Activated CD8-positive, alpha-beta memory T cell treated with anti-CD3 and anti-CD28 coated beads, Interleukin-2, amount 50 U/mL, for 48 hours (primary cell): Measurements from ENCODE around the gene BST2.

Source experiments
- DNase-seq: peaks from one replicate; pipeline ENCODE4 v3.0.0-alpha.2; 2020

Gene BST2

GRCh38 chr19:17405250-17406045 lies at the start of gene BST2:
BST2 (minus strand) TSS chr19:17405630; CDS start chr19:17405575, 55 bp downstream.
- peak; percentile 76 for DNase-seq

- DNase-seq = no peak
Observed at GRCh38 chr19:17454576-17455071, 49.2 kb upstream of the BST2 start.

GRCh38 chr19:17451820-17452219 lies 46.4 kb upstream of the BST2 start:
- no peak for DNase-seq

- no peak for DNase-seq
Observed at GRCh38 chr19:17450264-17451075, 45.0 kb upstream of the BST2 start.

- DNase-seq = peak; percentile 80
Observed at GRCh38 chr19:17448131-17448967, 42.9 kb upstream of the BST2 start, which contains the start of gene TMEM221. TMEM221 (minus strand) TSS chr19:17448668; CDS start chr19:17448462, 206 bp downstream.

- no peak for DNase-seq
Observed at GRCh38 chr19:17447704-17448130, 42.3 kb upstream of the BST2 start.

GRCh38 chr19:17445526-17446165 lies 40.2 kb upstream of the BST2 start:
- no peak for DNase-seq

- DNase-seq = no peak
Observed at GRCh38 chr19:17441241-17442021, 36.0 kb upstream of the BST2 start.

- DNase-seq = no peak
Observed at GRCh38 chr19:17436874-17437267, 31.4 kb upstream of the BST2 start.

GRCh38 chr19:17436094-17436873 lies 30.9 kb upstream of the BST2 start:
- DNase-seq = no peak

GRCh38 chr19:17435218-17435617 lies 29.8 kb upstream of the BST2 start:
- no peak for DNase-seq

GRCh38 chr19:17431417-17431816 lies 26.0 kb upstream of the BST2 start:
- no peak for DNase-seq

GRCh38 chr19:17429641-17430113 lies 24.2 kb upstream of the BST2 start:
- no peak for DNase-seq

GRCh38 chr19:17424743-17425365 lies 19.4 kb upstream of the BST2 start:
- DNase-seq = peak; percentile 68

GRCh38 chr19:17423429-17424208 lies 18.2 kb upstream of the BST2 start:
- no peak for DNase-seq

GRCh38 chr19:17421942-17422341 lies 16.5 kb upstream of the BST2 start:
- DNase-seq = no peak

- peak; percentile 69 for DNase-seq
Observed at GRCh38 chr19:17420475-17420924, 15.1 kb upstream of the BST2 start.

GRCh38 chr19:17419621-17420474 lies 14.4 kb upstream of the BST2 start, which contains the start of gene MVB12A:
MVB12A (plus strand) TSS chr19:17420047; CDS start chr19:17420136, 89 bp downstream.
- peak; percentile 95 for DNase-seq
